ENCODE data around the gene SERINC2. TPM values are rescaled to one million over a fixed set of nuclear protein-coding genes. Genes with fewer than 3 reads are reported as not detected.

Gene SERINC2
- total and polyA plus RNA-seq, 9 of the 15 experiments (the other 6 are each of a cell fraction or from before 2014, with no cell fraction given), result 0.07 to 1.2 (median 0.70) TPM; not detected in 2

- POLR2A ChIA-PET, result interaction anchor here (0.6 to 1.7 kb wide), 3 partner anchors 9 to 77 kb away, joined by 3 to 11 read pairs (median 3); no protein-coding TSS in a partner anchor
- WGBS (ENCODE audit: insufficient coverage, low coverage, missing lambda C conversion rate), result 9% methylated on average over 6 of the region's 6 CpGs
- BruUV-seq (replicated peaks), result no TSS peak
- no peak for TF ChIP-seq RAD51 (IDR thresholded peaks at IDR 0.05; ENCODE audit: borderline replicate concordance, low read depth)
- no peak for TF ChIP-seq PHF20 (IDR thresholded peaks at IDR 0.05; ENCODE audit: partially characterized antibody)
- 0 out of 2 replicates have a peak, but pooled peaks have one; percentile 18 for TF ChIP-seq IRF2 (CRISPR knock-in tag; IDR thresholded peaks at IDR 0.05)
- TF ChIP-seq THAP12 (CRISPR knock-in tag; IDR thresholded peaks at IDR 0.05), result no peak
- TF ChIP-seq CCAR2 (IDR thresholded peaks at IDR 0.05; ENCODE audit: low read depth, low read length), result no peak
- TF ChIP-seq GTF3C2 (IDR thresholded peaks at IDR 0.05; ENCODE audit: borderline replicate concordance, extremely low read depth, insufficient read length), result no peak
- no peak for TF ChIP-seq EGR1 (conservative IDR thresholded peaks at IDR 0.05)
- no peak for TF ChIP-seq POLR2AphosphoS5 (IDR thresholded peaks at IDR 0.05; ENCODE audit: control insufficient read depth, insufficient read depth, low read depth, low read length)
- TF ChIP-seq ZNF444 (CRISPR knock-in tag; IDR thresholded peaks at IDR 0.05), result no peak
- no peak for TF ChIP-seq ZNF584 (CRISPR knock-in tag; IDR thresholded peaks at IDR 0.05; ENCODE audit: low read depth)
- peak; percentile 66 for TF ChIP-seq ESRRA (IDR thresholded peaks at IDR 0.05; ENCODE audit: borderline replicate concordance, low read depth)
- 0 out of 2 replicates have a peak, but pooled peaks have one; percentile 29 for TF ChIP-seq NR2C1 (IDR thresholded peaks at IDR 0.05)
- no peak for TF ChIP-seq NR2C1 (tag; IDR thresholded peaks at IDR 0.05)
- TF ChIP-seq HDAC8 (tag; IDR thresholded peaks at IDR 0.05), result no peak
- no peak for TF ChIP-seq NR2C2 (CRISPR knock-in tag; IDR thresholded peaks at IDR 0.05)
- peak; percentile 42 for TF ChIP-seq NR2C2 (tag; IDR thresholded peaks at IDR 0.05)
- TF ChIP-seq NFYB (IDR thresholded peaks at IDR 0.05; ENCODE audit: extremely low read depth, insufficient read length), result no peak
- no peak for TF ChIP-seq ZNF143 (CRISPR knock-in tag; IDR thresholded peaks at IDR 0.05)
- no peak for TF ChIP-seq SLC30A9 (CRISPR knock-in tag; IDR thresholded peaks at IDR 0.05)
Measured at GRCh38 chr1:31433396-31433930, 20.4 kb downstream of the SERINC2 start.

More at GRCh38 chr1:31433396-31433930, 20.4 kb downstream of the SERINC2 start:
- CTCF ChIA-PET (ENCODE audit: low intra/inter-chr PET ratio), result no interaction called here
- Histone ChIP-seq H4K20me1 (replicated peaks; ENCODE audit: control insufficient read depth, insufficient read depth, low read length) (peaks cover 13% of the 10 kb centered on the region; the same call in 1 of the 2 replicates), H2AFZ (ENCODE audit: low read depth, low read length) (no peak overlapping the region), H3K4me3 (no peak overlapping the region), H3K9ac (ENCODE audit: insufficient read depth in 1 of 2, low read depth in 2 of 2, low read length in 2 of 2) (no peak overlapping the region), H3K9me3 (replicated peaks; ENCODE audit: control insufficient read depth, insufficient read depth, low read depth, low read length) (no peaks in the 10 kb centered on the region), H3K79me2 (ENCODE audit: control insufficient read depth, insufficient read depth, low read length) (no peaks in the 10 kb centered on the region), H3K4me1 (replicated peaks in 1 of 2; ENCODE audit: control insufficient read depth in 2 of 2, insufficient read depth in 2 of 2, low read length in 2 of 2) (peaks cover 0 to 12% of the 10 kb centered on the region in 2 experiments; a peak in 1 of 5 replicates), H3K9me1 (ENCODE audit: control insufficient read depth, insufficient read depth, low read length) (peaks cover 5% of the 10 kb centered on the region), H3K36me3 (ENCODE audit: control insufficient read depth, insufficient read depth, low read length) (no peaks in the 10 kb centered on the region), H3K4me2 (ENCODE audit: insufficient read depth, low read length) (no peak overlapping the region), H3K27ac (ENCODE audit: extremely low read depth, low read depth, low read length) (no peak overlapping the region), H3K27me3 (ENCODE audit: control insufficient read depth in 2 of 2, insufficient read depth in 2 of 2, low read length in 2 of 2) (peaks cover 12 to 36% of the 10 kb centered on the region in 2 experiments; a peak in 4 of 5 replicates)
- in situ Hi-C loops (cut with MboI), result no loop called here
- intact Hi-C loops (cut with micrococcal nuclease), result no loop called here
- DNase-seq (ENCODE audit: extremely low read depth in 1 of 4, low spot score in 3 of 4) (no peak), ATAC-seq (no peak), FAIRE-seq (peak; percentile 35)

All from K562 (cell line).